ENCODE results near the gene PYCR2. TPM values are rescaled to one million over a fixed set of nuclear protein-coding genes. Genes with fewer than 3 reads are reported as not detected.

Gene PYCR2
- polyA plus RNA-seq, 3 donors, result 21.4 to 72.5 (median 26.6) TPM

DNA sequence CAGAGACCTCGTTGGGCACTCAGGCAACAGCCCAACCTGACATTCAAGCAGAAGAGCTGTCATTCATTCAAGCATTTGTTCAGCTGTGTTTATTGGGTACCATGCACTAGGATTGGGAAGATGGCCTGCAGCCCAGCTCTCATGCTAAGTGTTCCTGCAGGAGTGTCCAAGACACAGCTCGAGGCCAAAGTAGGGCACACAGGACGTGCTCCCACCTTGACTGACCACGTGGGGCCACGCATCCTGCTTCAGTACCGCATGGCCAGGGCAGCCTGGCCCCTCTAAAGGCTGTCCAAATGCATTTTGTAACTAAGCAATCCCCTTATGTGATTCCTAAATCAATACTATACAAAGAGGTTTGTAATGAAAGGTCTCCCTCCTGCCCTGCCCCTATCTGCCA lies 9.7 kb downstream of the PYCR2 start:
- no peak overlapping the region for H3K4me2 ChIP-seq (replicated peaks; ENCODE audit: extremely low read depth, low read length, poor library complexity, severe bottlenecking)
- H3K4me1 Mint-ChIP-seq, result no peaks in the 10 kb centered on the region
- intact Hi-C loops (cut with micrococcal nuclease), result loop anchor here (5.0 to 10.0 kb wide), 3 partner anchors 130 to 437 kb away; no protein-coding TSS in a partner anchor

DNA sequence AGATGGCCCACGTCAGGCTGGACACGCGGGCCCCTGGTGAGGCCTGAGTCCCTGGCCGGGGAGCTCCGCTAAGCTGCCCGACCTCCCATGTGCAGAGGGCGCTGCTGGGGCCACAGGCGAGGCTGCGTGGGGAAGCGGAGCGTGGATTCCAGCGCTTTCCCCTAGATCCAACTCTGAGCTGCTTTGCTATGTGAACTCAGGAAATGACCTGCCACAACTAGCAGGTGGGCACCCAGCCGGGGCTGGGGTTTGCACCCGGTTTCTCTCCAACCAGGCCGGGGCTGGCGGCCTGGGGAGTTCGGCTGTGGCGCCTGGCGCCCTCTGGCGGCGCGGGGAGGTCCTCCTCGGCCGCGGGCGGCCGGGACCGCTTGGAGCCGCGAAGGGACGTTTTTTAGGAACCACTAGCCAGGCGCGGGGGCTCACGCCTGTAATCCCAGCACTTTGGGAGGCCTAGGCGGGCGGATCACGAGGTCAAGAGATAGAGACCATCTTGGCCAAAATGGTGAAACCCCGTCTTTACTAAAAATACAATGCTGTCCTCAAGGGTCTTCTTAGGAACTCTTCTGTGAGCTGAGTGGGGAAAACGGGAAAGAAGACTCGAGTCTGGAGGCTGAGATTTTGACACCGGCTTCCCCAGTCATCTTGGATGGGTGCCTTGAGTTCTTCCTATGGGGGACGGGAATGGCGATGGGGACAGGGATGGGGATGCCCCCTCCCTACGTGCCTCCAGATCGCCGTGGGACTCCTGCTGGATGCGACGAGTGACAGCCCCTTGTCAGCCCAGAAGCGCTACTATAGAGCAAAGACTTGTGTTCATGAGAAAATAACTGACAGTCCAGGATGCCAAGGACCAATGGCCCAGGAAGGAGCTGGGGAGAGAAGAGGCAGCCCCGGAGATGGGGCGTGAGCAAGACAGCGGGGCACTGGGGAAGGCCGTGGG lies 12.6 kb downstream of the PYCR2 start:
- Histone ChIP-seq H3K27me3 (ENCODE audit: control insufficient read depth in 2 of 2, insufficient read depth in 2 of 2, low read length in 2 of 2) (no peaks in the 10 kb centered on the region), H2AFZ (ENCODE audit: insufficient read depth, low read depth, low read length, poor library complexity, severe bottlenecking) (peak overlapping the region; percentile 55), H3K9ac (ENCODE audit: insufficient read depth, low read length, poor library complexity, severe bottlenecking) (no peak overlapping the region), H3K4me1 (ENCODE audit: control insufficient read depth in 1 of 2, insufficient read depth in 2 of 2, low read length in 2 of 2) (peaks cover 0 to 6% of the 10 kb centered on the region in 2 donors), H3K9me3 (replicated peaks in 1 of 2; ENCODE audit: control insufficient read depth in 1 of 2, insufficient read depth in 1 of 2, low read length in 2 of 2) (no peaks in the 10 kb centered on the region), H4K20me1 (ENCODE audit: insufficient read depth, low read length) (no peaks in the 10 kb centered on the region), H3K4me3 (replicated peaks in 1 of 3; ENCODE audit: low read depth in 2 of 3, low read length in 3 of 3) (no peak overlapping the region), H3K36me3 (replicated peaks in 1 of 2; ENCODE audit: control insufficient read depth in 1 of 2, insufficient read depth in 2 of 2, low read length in 2 of 2) (peaks cover 15 to 32% of the 10 kb centered on the region in 2 donors), H3K27ac (ENCODE audit: low read depth in 1 of 2, low read length in 2 of 2) (no peak overlapping the region), H3K79me2 (ENCODE audit: insufficient read depth, low read length) (no peaks in the 10 kb centered on the region), H3K4me2 (replicated peaks; ENCODE audit: extremely low read depth, low read length, poor library complexity, severe bottlenecking) (peak overlapping the region; percentile 33)
- H3K4me3 Mint-ChIP-seq, result no peak overlapping the region
- no peaks in the 10 kb centered on the region for H3K4me1 Mint-ChIP-seq
- H3K27ac Mint-ChIP-seq, result no peak overlapping the region
- H3K36me3 Mint-ChIP-seq, result peaks cover 29 to 31% of the 10 kb centered on the region in 2 donors
- TF ChIP-seq, protein P1, sequence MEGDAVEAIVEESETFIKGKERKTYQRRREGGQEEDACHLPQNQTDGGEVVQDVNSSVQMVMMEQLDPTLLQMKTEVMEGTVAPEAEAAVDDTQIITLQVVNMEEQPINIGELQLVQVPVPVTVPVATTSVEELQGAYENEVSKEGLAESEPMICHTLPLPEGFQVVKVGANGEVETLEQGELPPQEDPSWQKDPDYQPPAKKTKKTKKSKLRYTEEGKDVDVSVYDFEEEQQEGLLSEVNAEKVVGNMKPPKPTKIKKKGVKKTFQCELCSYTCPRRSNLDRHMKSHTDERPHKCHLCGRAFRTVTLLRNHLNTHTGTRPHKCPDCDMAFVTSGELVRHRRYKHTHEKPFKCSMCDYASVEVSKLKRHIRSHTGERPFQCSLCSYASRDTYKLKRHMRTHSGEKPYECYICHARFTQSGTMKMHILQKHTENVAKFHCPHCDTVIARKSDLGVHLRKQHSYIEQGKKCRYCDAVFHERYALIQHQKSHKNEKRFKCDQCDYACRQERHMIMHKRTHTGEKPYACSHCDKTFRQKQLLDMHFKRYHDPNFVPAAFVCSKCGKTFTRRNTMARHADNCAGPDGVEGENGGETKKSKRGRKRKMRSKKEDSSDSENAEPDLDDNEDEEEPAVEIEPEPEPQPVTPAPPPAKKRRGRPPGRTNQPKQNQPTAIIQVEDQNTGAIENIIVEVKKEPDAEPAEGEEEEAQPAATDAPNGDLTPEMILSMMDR (IDR thresholded peaks at IDR 0.05), result peak; percentile 89
- H3K27me3 Mint-ChIP-seq (ENCODE audit: low read depth in 3 of 3), result peaks cover 0 to 2% (median 2%) of the 10 kb centered on the region in 3 donors
- 68% methylated on average over 51 of the region's 53 CpGs for WGBS (ENCODE audit: insufficient coverage)
- peaks cover 0 to 3% (median 0%) of the 10 kb centered on the region in 7 donors for H3K9me3 Mint-ChIP-seq
- intact Hi-C loops (cut with micrococcal nuclease), result loop anchor here (5.0 to 10.0 kb wide), 3 partner anchors 127 to 434 kb away; no protein-coding TSS in a partner anchor
- peak; percentile 42 to 47 (median 45) for DNase-seq

More for the DNA sequence above, 9.7 kb downstream of the PYCR2 start:
- H3K9me3 ChIP-seq (replicated peaks in 1 of 2; ENCODE audit: control insufficient read depth in 1 of 2, insufficient read depth in 1 of 2, low read length in 2 of 2), result no peaks in the 10 kb centered on the region
- no peak overlapping the region for H3K4me3 Mint-ChIP-seq
- H3K36me3 Mint-ChIP-seq, result peaks cover 54 to 55% of the 10 kb centered on the region in 2 donors
- TF ChIP-seq, protein P1 (IDR thresholded peaks at IDR 0.05), result no peak
- DNase-seq, result no peak
- no peak overlapping the region for H3K4me3 ChIP-seq (replicated peaks in 1 of 3; ENCODE audit: low read depth in 2 of 3, low read length in 3 of 3)
- H2AFZ ChIP-seq (ENCODE audit: insufficient read depth, low read depth, low read length, poor library complexity, severe bottlenecking), result no peak overlapping the region
- no peak overlapping the region for H3K27ac Mint-ChIP-seq
- no peaks in the 10 kb centered on the region for H4K20me1 ChIP-seq (ENCODE audit: insufficient read depth, low read length)
- H3K4me1 ChIP-seq (ENCODE audit: control insufficient read depth in 1 of 2, insufficient read depth in 2 of 2, low read length in 2 of 2), result peaks cover 0 to 6% of the 10 kb centered on the region in 2 donors
- no peak overlapping the region for H3K9ac ChIP-seq (ENCODE audit: insufficient read depth, low read length, poor library complexity, severe bottlenecking)
- H3K36me3 ChIP-seq (replicated peaks in 1 of 2; ENCODE audit: control insufficient read depth in 1 of 2, insufficient read depth in 2 of 2, low read length in 2 of 2), result peaks cover 28 to 60% of the 10 kb centered on the region in 2 donors
- H3K27me3 ChIP-seq (ENCODE audit: control insufficient read depth in 2 of 2, insufficient read depth in 2 of 2, low read length in 2 of 2), result no peaks in the 10 kb centered on the region
- H3K27ac ChIP-seq (ENCODE audit: low read depth in 1 of 2, low read length in 2 of 2), result no peak overlapping the region
- 96% methylated on average over 4 of the region's 6 CpGs for WGBS (ENCODE audit: insufficient coverage)
- peaks cover 2% of the 10 kb centered on the region in 3 donors for H3K27me3 Mint-ChIP-seq (ENCODE audit: low read depth in 3 of 3)
- peaks cover 0 to 3% (median 0%) of the 10 kb centered on the region in 7 donors for H3K9me3 Mint-ChIP-seq
- H3K79me2 ChIP-seq (ENCODE audit: insufficient read depth, low read length), result no peaks in the 10 kb centered on the region
